Daoy (cell line): ENCODE results near the gene ARMH4. TPM values are rescaled to one million over a fixed set of nuclear protein-coding genes. Genes with fewer than 3 reads are reported as not detected.

Source experiments
- DNase-seq: peaks from one replicate; pipeline ENCODE4 v3.0.0-alpha.2; 2015; ENCODE audit warnings: low read depth
- total RNA-seq: library from RNA; depleted of rRNA; stranded (reverse); fragments of >200 nt; shearing (Covaris generic); gene quantifications from 2 replicates; pipeline ENCODE4 v1.2.3, GENCODE V29; 2014

Gene ARMH4
- total RNA-seq, 1 experiment from 2014 or later: 3.3 TPM

GRCh38 chr14:58048219-58048618, 103.8 kb downstream of the ARMH4 start:
- DNase-seq: no peak

- no peak for DNase-seq
These were observed 124.1 kb downstream of the ARMH4 start for GRCh38 chr14:58027904-58028303.

GRCh38 chr14:58026967-58027366, 125.0 kb downstream of the ARMH4 start:
- no peak for DNase-seq

GRCh38 chr14:58026219-58026618, 125.8 kb downstream of the ARMH4 start:
- DNase-seq: no peak

- DNase-seq: no peak
These were observed 137.2 kb downstream of the ARMH4 start for GRCh38 chr14:58014778-58015177.

- DNase-seq: no peak
These were observed 149.4 kb downstream of the ARMH4 start for GRCh38 chr14:58002618-58003017.

GRCh38 chr14:57999979-58000378, 152.0 kb downstream of the ARMH4 start:
- DNase-seq: no peak

- DNase-seq: no peak
These were observed 152.5 kb downstream of the ARMH4 start for GRCh38 chr14:57999471-57999870.

- DNase-seq: no peak
These were observed 153.2 kb downstream of the ARMH4 start for GRCh38 chr14:57998766-57999165.

GRCh38 chr14:57991353-57991752, 160.7 kb downstream of the ARMH4 start:
- no peak for DNase-seq

GRCh38 chr14:57988445-57988844, 163.6 kb downstream of the ARMH4 start:
- DNase-seq: no peak

GRCh38 chr14:57987596-57988300, 164.3 kb downstream of the ARMH4 start:
- no peak for DNase-seq

- peak; percentile 11 for DNase-seq
These were observed 165.0 kb downstream of the ARMH4 start for GRCh38 chr14:57987051-57987450.

- peak; percentile 23 for DNase-seq
These were observed 169.0 kb downstream of the ARMH4 start for GRCh38 chr14:57982804-57983634.

GRCh38 chr14:57981817-57982560, 170.0 kb downstream of the ARMH4 start:
- no peak for DNase-seq

- DNase-seq: no peak
These were observed 172.5 kb downstream of the ARMH4 start for GRCh38 chr14:57979376-57980048.

GRCh38 chr14:57976701-57977100, 175.3 kb downstream of the ARMH4 start:
- DNase-seq: no peak

- no peak for DNase-seq
These were observed 177.1 kb downstream of the ARMH4 start for GRCh38 chr14:57974896-57975295.

- DNase-seq: no peak
These were observed 181.4 kb downstream of the ARMH4 start for GRCh38 chr14:57970594-57970993.

GRCh38 chr14:57970175-57970574, 181.8 kb downstream of the ARMH4 start:
- no peak for DNase-seq

- no peak for DNase-seq
These were observed 188.9 kb downstream of the ARMH4 start for GRCh38 chr14:57963071-57963470.
